ENCODE data around the gene USP49. TPM values are rescaled to one million over a fixed set of nuclear protein-coding genes. Genes with fewer than 3 reads are reported as not detected.

The USP49 gene
- total and polyA plus RNA-seq, 2 of the 4 experiments (the other 2 are of a cell fraction), result 1.4 to 2.1 TPM

- H2BK15ac ChIP-seq (ENCODE audit: low read depth, low read length), result no peak overlapping the region
- H3K9ac ChIP-seq (ENCODE audit: low read depth, low read length), result no peak overlapping the region
- no peaks in the 10 kb centered on the region for H3K79me1 ChIP-seq (ENCODE audit: low read depth in 1 of 2, low read length in 2 of 2)
- no peak overlapping the region for H3K56ac ChIP-seq (ENCODE audit: extremely low read depth, insufficient read depth, low read length)
- no peak for TF ChIP-seq BHLHE40 (IDR thresholded peaks at IDR 0.05; ENCODE audit: low read depth, low read length)
- TF ChIP-seq NFE2L2 (IDR thresholded peaks at IDR 0.05; ENCODE audit: low read depth, low read length), result no peak
- no peak for TF ChIP-seq USF2 (IDR thresholded peaks at IDR 0.05; ENCODE audit: low read depth, low read length)
- TF ChIP-seq RCOR1 (IDR thresholded peaks at IDR 0.05; ENCODE audit: insufficient replicate concordance, low read length), result no peak
- no peak for TF ChIP-seq RFX5 (IDR thresholded peaks at IDR 0.05; ENCODE audit: low read depth, low read length)
- no peak for TF ChIP-seq ELK1 (IDR thresholded peaks at IDR 0.05; ENCODE audit: borderline replicate concordance, low read depth, low read length)
- no peak for TF ChIP-seq FOS (IDR thresholded peaks at IDR 0.05; ENCODE audit: low read depth, low read length)
- TF ChIP-seq SMC3 (IDR thresholded peaks at IDR 0.05; ENCODE audit: low read depth, low read length), result no peak
- TF ChIP-seq RAD21 (IDR thresholded peaks at IDR 0.05; ENCODE audit: low read length), result no peak
- no peak for TF ChIP-seq CEBPB (IDR thresholded peaks at IDR 0.05; ENCODE audit: low read depth, low read length)
- no peak for TF ChIP-seq MAZ (IDR thresholded peaks at IDR 0.05; ENCODE audit: borderline replicate concordance, low read depth, low read length)
- TF ChIP-seq POLR2A (IDR thresholded peaks at IDR 0.05; ENCODE audit: low read depth, low read length), result no peak
- no peak for TF ChIP-seq MAFK (IDR thresholded peaks at IDR 0.05; ENCODE audit: low read depth, low read length)
- no peaks in the 10 kb centered on the region; the same call in 1 of the 2 replicates for H3K9me1 ChIP-seq (ENCODE audit: insufficient read depth, low read length)
- H4K91ac ChIP-seq (ENCODE audit: insufficient read depth, low read depth, low read length), result no peak overlapping the region
- intact Hi-C loops (cut with micrococcal nuclease), result no loop called here
- H2AFZ ChIP-seq (replicated peaks; ENCODE audit: low read length, poor library complexity), result no peak overlapping the region
- in situ Hi-C loops (cut with MboI; ENCODE audit: low sequenced_read_pairs), result no loop called here
- H2AK9ac ChIP-seq (replicated peaks; ENCODE audit: low read depth, low read length, poor library complexity), result peak overlapping the region; percentile 5
- dilution Hi-C loops (cut with HindIII; ENCODE audit: low sequenced_read_pairs, unreplicated experiment), result no loop called here
- no peak overlapping the region for H2BK120ac ChIP-seq (ENCODE audit: low read depth, low read length)
- DNase-seq (no peak), ATAC-seq (ENCODE audit: low read depth) (no peak)
- WGBS, 2 experiments (ENCODE audit: extremely low coverage in 2 of 2, insufficient read length in 1 of 2), result no CpG with 5 or more reads among the region's 6 CpGs
- H3K14ac ChIP-seq (replicated peaks; ENCODE audit: low read depth, low read length), result no peak overlapping the region
- POLR2A ChIA-PET (ENCODE audit: unreplicated experiment), result no interaction called here
- H3K4me2 ChIP-seq (ENCODE audit: low read depth, low read length), result no peak overlapping the region
- CTCF ChIA-PET, result no interaction called here
- no TSS peak for BruUV-seq (replicated peaks)
- no peak overlapping the region for H2BK5ac ChIP-seq (ENCODE audit: low read depth, low read length, poor library complexity, severe bottlenecking)
- H2BK20ac ChIP-seq (ENCODE audit: low read depth, low read length), result no peak overlapping the region
- H3K18ac ChIP-seq (ENCODE audit: low read depth, low read length), result no peak overlapping the region
- no peak overlapping the region for H4K8ac ChIP-seq (ENCODE audit: low read depth in 2 of 2, low read length in 2 of 2)
- H4K20me1 ChIP-seq (ENCODE audit: insufficient read depth, low read length), result no peaks in the 10 kb centered on the region
- H3K9me3 ChIP-seq (ENCODE audit: control insufficient read depth, insufficient read depth, low read length), result no peaks in the 10 kb centered on the region
- no peak overlapping the region for H2AK5ac ChIP-seq (ENCODE audit: low read depth, low read length)
- H3K4ac ChIP-seq (ENCODE audit: low read depth, low read length), result no peak overlapping the region
- H3K27ac ChIP-seq (ENCODE audit: insufficient read depth, low read length), result no peak overlapping the region
- no peak overlapping the region for H3K4me3 ChIP-seq (ENCODE audit: insufficient read depth, low read depth, low read length)
- no peak overlapping the region for H4K5ac ChIP-seq (ENCODE audit: low read depth, low read length)
- no peak overlapping the region for H3K23ac ChIP-seq (ENCODE audit: low read depth, low read length)
- peaks cover 34% of the 10 kb centered on the region for H3K27me3 ChIP-seq (ENCODE audit: control insufficient read depth, insufficient read depth, low read length)
- no peaks in the 10 kb centered on the region for H3K36me3 ChIP-seq (ENCODE audit: control insufficient read depth, insufficient read depth, low read length)
- peaks cover 3% of the 10 kb centered on the region; the same call in 1 of the 2 replicates for H3K4me1 ChIP-seq (ENCODE audit: control insufficient read depth, insufficient read depth, low read length)
Observed at GRCh38 chr6:41757271-41757670, 137.9 kb downstream of the USP49 start.

All from IMR-90 (cell line).